Putamen (tissue), 1 donor: ENCODE data around the gene DPH7.
A peak's percentile ranks its signal among the peaks of the same experiment; 100 is the strongest.
"Not testable (repeated sequence)": the region's sequence is repeated elsewhere in the genome, so short reads cannot be mapped to it uniquely, and the experiment has no call there.

Experiments
- DNase-seq: peaks from one replicate; pipeline ENCODE4 v3.0.0-alpha.2; 2016; ENCODE audit warnings: low spot score

Gene DPH7

DNA sequence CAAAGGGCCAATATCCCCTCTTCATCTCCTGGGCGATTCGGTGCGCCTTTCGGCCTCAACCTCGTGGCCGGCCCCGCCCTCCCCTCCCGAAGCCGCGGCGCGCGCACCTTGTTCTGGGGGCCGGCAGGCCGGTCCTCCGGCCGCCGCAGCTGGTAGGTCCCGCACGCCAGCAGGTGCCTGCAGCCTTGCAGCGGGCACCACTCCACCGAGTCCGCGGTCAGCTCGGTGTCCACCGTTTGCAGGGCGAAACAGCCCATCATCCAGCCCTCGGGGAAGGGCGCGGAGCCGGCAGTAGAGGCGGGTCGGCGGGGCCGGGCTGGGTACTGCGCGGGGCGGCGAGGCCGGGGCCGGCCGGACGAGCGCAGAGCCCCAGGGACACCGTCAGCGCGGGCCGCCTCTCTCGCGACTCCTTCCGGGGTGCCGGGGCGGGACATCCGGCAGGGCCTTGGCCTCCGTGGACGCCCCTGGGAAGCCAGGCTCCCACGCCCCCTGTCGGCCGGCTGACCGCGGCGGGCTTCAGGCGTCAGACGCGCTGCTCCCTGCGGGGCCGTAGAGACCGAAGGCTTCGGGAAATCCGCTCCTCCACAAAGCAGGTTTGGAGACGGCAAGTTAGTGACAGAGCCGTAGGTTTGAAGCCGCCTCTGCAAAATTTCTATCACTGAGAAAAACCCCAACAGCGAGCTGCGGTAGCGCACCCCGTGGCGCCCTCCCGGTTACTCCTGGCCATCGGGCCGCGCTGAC is at the start of gene DPH7:
TSS of gene DPH7 (minus strand) at position 408 of the 741 bp plus-strand sequence. CDS start at position 260, 148 bp downstream.
- peak; percentile 93 for DNase-seq

DNA sequence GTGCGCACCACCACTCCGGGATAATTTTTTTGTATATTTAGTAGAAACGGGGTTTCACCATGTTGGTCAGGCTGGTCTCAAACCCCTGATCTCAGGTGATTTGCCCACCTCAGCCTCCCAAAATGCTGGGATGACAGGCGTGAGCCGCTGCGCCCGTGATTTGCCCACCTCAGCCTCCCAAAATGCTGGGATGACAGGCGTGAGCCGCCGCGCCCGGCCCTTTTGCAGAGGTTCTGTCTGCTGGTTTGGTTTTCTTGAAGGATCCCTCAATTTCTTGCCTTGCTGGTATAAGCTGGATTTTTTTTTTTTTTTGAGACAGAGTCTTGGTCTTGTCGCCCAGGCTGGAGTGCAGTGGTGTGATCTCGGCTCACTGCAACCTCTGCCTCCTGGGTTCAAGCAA is 48.7 kb upstream of the DPH7 start:
- DNase-seq, result not testable (repeated sequence)

DNA sequence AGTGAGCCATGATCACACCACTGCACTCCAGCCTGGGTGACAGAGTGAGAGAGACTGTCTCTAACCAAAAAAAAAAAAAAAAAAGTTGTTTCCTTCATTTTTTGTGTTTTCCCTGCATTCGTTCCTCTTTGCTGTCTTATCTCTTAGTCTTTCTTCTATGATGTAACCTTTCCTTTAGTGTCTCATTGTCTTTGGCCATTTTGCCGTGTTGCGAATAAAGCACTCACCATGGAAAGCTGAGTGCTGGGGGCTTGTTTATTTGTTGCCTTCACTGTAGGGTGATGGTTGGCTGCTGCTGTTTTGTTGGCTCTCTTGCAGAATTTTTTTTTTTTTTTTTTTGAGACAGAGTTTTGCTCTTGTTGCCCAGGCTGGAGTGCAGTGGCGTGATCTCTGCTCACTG is 47.7 kb upstream of the DPH7 start:
- no peak for DNase-seq

DNA sequence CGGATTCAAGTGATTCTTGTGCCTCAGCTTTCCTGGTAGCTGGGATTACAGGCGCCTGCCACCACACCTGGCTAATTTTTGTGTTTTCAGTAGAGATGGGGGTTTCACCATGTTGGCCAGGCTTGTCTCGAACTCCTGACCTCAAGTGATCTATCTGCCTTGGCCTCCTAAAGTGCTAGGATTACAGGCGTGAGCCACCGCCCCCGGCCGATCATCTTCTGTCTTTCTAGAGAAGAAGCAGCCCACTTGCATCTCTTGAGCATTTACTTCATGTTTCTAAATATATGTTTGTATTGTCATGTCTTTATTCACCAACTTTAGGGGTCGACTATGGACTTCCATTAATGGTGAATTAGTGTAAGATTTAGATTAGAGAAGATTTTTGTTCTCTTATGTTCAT is 43.5 kb upstream of the DPH7 start:
- DNase-seq, result not testable (repeated sequence)

DNA sequence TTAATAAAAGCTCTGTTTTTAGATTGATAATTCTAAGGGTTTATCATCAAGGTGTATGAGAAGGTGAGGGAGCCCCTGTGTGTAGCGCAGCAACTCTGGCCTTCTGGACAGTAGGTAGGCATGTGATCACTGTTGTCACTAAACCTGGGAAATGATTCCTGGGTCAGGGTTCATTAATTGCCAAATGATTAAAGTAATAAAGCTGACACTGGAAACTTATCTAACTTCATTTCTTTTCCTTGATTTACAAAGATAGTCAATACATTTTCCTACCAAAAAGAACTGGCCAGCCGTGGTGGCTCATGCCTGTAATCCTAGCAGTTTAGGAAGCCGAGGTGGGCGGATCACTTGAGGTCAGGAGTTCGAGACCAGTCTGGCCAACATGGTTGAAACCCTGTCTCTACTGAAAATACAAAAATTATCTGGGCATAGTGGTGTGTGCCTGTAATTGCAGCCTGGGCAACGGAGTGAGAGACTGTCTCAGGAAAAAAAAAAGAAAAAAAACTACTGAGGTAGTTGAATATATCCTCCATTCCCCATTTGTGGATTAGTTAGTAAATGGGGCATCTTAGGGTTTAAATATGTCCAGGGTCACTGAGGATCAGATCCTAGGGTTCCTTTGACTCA is 42.5 kb upstream of the DPH7 start:
- DNase-seq, result no peak

DNA sequence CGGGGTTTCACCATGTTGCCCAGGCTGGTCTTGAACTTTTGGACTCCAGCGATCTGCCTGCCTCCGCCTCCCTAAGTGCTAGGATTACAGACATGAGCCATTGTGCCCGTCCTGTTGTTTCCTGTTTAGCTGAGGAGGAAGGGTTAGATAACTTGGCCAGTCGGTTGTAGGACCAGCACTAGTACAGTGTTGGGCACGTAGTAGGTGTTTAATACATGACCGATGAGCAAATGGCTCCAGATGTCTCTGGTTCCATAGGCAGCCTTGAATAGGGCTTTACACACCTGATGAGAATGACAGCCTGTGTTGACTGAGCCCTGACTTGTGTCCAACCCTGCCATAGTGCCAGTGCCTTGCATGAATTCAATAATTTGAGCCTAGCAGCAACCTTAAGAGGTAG is 41.9 kb upstream of the DPH7 start:
- no peak for DNase-seq

DNA sequence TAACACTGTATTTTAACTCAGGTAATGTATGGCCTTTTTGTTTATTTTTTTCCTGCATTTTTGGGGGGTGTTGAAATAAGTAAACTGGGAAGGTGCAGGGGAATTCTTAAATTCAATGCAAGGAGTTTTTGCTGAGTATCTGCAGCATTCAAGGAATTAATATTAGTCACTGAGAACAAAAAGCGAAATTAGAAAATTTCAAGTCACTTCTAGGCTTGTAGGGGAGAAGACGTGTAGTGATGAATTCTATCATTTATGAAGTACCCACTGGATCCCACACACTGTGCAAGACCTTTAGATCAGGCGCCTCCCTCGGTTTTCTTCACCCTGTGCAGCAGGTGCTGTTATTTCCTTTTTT is 41.3 kb upstream of the DPH7 start:
- DNase-seq, result no peak

DNA sequence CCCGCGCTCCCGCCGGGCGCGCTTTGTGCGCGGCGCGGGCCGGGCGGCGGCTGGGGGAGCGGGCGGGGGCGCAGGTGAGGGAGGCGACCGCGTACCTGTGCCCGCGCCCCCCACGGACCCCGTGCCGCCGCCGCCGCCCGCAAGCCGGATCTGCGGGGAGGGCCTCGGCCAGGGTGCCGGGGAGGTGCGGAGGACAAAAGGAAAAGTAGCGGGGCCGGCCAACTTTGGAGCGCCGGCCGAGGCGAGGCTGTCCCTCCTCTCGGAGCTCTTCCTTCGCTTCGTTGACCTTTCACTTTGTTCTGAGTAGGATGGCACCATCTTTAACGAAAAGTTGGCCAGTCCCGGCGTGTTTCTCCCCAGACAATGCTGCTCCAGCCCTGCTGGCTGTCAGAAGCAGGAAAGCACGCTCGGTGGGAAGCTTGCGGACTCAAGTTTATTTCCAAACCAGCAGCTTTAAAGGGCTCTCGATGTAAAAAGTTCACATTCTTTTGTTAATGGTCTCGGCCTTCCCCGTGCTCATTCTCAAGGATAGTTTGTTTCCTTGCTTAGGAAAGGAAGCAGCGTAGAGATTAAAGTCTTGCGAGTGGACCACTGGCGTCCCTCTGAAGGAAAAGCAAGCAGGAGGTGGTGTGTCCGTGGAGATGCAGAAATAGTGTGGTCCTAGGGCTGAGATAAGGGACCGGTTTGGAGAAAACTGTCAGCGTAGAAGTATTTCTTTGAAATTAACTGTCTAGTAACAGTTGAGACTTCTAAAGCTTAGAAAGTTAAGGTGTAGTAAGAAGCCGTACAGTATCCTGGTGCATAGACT is 40.7 kb upstream of the DPH7 start:
- no peak for DNase-seq

DNA sequence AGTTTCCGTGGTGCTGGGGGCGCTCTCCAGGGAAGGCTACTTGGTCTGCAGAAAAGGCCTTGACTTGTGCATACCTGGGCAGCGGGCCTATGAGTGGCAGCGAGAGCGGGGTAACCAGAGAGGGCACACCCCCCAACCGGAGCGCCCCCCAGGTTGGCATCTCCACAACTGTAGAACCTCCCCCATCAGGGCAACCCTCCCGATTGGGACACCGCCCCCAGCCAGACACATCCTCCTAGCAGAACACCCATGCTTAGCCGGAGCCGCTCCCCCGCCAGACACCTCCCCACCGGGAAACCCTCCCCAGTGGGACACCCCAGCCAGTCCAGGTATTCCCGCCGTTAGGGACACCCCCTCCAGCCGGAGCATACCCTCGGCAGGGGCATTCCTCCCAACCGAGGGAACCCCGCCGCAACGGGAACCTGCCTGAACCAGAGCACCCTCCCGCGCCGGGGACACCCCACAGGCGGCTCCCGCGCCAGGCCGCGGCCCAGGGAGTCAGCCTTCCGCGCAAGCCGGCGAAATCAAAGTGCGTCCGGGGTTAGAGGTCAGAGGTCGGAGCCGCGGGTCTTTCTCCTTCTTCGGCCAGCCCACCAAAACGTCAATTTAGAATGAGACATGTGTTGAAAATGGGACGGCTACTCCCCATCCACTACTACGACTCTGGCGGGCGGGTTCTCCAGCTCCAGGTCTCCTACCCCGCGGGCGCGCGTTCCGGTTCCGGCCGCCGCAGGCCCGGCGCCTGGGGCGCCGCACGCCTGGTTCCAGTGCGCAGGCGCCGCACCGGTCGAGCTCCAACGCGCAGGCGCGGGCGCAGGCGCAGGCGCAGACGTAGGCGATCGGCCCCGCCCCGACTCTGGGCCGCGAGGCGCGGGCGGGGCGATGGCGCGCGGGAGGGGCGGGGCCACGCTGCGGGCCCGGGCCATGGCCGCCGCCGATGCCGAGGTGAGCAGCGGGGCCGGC is 39.7 kb upstream of the DPH7 start, which contains the start of gene EHMT1:
TSS of gene EHMT1 (plus strand) at position 901 of the 963 bp plus-strand sequence. CDS start at position 925, 24 bp downstream.
- peak; percentile 88 for DNase-seq

DNA sequence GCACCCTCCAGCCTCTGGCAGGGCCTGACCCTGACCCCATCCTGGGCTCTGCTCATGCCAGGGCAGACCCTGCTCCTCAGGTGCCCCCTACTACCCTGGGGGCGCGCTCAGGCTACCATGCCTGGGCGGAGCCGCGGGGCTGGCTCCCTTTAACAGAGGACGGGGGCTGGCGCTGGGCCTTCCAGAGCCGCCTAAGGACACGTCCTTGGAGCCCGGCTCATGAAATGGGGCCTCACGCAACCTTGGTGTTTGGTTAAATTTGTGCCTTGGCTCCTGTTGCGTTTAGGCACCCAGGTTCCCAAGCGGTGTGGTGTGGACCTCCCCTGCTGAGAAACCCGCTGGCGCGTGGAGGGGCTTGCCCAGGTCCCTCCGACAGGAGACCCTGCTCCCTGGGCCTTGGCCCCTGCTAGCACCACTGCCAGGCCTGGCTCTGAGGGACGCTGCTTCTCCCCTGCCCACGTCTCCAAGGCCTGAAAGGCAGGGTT is 36.7 kb upstream of the DPH7 start:
- DNase-seq, result no peak

DNA sequence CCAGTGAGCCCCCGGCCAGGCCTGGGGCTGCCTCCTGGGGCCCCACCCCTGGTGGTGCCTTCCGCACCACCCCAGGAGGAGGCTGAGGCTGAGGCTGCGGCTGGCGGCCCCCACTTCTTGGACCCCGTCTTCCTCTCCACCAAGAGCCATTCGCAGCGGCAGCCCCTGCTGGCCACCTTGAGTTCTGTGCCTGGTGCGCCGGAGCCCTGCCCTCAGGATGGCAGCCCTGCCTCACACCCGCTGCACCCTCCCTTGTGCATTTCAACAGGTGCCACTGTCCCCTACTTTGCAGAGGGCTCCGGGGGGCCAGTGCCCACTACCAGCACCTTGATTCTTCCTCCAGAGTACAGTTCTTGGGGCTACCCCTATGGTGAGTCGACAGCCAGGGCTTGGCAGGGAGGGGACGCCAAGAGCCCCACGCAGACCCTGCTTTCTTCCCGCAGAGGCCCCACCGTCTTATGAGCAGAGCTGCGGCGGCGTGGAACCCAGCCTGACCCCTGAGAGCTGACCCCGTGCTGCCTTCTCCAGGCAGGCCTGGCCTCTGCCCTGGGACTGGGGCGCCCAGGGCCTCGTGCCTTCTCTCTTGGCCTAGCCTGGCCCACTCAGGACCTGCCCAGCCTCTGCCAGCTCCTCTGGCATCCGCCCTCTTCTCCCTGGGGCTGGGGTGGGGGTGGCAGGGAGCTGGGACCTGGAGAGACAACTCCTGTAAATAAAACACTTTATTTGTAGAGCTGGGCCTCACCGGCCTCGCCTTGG is 36.1 kb upstream of the DPH7 start:
- no peak for DNase-seq

DNA sequence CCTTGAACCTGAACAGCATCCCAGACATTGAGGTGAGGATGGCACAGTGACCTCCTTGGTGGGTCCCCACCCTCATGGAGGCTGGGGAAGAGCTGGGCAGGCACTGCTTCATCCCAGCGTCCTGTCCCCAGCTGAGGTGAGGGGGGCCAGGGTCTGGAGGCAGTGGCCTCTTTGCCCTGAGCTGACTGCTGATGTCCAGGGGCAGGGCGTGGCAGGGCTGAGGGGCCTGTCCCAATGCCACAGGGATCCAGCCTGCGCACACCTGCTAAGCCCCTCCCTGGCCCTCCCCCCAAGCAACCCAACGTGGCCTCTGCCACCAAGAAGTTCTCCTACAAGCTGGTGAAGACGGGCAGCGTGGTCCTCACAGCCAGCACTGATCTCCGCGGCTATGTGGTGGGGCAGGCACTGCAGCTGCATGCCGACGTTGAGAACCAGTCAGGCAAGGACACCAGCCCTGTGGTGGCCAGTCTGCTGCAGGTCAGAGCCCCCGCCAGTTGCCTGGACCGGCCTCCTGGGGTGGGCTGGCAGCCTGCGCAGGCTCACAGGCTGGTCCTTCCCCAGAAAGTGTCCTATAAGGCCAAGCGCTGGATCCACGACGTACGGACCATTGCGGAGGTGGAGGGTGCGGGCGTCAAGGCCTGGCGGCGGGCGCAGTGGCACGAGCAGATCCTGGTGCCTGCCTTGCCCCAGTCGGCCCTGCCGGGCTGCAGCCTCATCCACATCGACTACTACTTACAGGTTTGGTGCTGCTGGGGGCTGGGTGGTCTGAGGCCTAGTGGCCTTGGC is 35.2 kb upstream of the DPH7 start:
- DNase-seq, result no peak

DNA sequence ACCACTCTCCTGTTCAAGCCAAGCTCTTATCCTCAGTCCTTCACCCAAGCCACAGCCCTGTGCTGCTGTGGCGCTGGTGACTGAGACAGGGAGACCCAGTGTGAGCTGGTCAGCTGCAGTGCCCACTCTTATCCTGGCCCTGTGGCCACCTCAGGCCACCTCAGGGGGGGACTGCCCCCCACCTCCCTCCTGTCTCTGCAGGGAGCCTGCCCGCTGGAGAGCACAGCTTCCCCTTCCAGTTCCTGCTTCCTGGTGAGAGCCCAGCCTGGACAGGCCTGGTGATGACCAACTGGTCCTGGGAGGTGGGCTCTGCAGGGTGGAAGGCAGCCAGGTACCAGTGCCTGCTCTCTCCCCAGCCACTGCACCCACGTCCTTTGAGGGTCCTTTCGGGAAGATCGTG is 34.5 kb upstream of the DPH7 start:
- no peak for DNase-seq

DNA sequence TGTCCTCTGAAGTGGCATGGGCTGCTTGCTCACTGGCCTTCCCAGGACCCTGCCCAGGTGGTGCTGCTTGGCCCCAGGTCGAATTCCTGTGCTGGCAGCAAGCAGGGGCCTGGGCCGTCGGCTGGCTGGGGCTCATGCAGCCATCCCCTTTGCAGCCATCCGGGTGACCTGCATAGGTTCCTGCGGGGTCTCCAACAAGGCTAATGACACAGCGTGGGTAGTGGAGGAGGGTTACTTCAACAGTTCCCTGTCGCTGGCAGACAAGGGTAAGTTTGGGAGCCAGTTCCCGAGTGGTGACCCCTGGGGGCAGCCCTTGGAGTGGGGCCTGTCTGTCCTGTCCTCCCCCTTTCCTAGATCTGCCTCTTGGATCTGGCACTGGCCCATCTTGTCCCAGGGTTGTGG is 34.0 kb upstream of the DPH7 start:
- DNase-seq, result no peak

DNA sequence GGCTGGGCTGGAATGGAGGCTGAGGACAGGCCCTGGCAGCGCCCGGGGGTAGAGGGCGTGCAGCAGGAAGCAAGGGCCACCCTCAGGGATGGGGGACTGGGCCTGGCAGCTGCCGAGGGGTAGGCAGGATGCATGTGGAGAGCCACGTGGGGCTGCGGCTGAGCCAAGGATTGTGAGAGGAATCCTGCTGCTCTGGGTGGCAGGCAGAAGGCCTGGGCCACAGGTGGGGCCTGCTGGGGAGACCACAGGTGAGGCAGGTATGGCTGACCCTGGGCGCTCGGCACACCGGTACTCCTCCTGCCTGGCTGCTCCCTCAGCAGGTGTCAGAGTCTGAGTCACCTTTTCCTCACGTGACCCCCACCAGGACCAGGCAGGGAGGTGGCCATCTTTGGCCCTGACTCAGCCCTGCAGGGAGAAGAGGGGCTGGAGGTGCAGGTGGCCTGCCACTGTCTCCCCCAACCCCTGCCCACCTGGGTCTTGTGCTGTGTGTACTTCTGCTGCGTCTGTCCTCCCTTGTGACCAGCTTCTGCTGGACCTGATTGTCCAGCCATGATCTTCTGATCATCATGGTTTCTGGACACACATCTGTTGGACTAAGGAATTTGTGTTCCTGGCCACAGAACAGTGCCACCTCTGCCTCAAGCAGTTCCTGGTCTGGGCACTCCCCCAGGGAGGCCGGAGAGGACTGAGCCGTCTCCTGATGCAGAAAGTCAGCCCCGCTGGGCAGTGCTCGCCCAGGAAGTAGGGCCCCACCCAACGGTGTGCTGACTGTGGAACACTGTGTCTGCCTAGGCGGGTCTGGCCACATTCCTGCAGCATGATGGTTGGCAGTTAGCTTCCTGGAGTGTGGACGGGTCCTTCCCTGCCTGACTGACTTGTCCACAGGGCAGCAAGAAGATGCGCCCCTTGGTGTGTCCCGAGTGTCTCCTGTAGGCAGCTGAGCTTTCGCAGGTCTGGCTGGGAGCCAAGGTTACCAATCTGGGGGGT is 33.2 kb upstream of the DPH7 start:
- no peak for DNase-seq

DNA sequence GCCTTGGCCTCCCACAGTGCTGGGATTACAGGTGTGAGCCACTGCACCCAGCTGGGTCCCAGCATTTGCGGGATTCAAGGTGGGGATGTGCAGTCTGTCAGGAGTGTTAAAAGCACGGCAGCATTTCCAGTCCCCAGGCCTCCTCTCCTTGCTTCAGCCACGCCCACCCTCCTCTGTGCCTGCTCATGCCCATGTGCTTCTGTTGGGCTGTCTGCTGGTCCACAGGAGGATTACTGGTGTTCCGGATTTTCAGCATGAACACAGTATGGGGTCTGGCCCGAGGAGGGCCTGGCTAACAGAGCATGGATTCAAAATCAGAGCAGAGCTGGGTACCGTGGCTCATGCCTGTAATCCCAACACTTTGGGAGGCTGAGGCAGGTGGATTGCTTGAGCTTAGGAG is 32.2 kb upstream of the DPH7 start:
- no peak for DNase-seq

DNA sequence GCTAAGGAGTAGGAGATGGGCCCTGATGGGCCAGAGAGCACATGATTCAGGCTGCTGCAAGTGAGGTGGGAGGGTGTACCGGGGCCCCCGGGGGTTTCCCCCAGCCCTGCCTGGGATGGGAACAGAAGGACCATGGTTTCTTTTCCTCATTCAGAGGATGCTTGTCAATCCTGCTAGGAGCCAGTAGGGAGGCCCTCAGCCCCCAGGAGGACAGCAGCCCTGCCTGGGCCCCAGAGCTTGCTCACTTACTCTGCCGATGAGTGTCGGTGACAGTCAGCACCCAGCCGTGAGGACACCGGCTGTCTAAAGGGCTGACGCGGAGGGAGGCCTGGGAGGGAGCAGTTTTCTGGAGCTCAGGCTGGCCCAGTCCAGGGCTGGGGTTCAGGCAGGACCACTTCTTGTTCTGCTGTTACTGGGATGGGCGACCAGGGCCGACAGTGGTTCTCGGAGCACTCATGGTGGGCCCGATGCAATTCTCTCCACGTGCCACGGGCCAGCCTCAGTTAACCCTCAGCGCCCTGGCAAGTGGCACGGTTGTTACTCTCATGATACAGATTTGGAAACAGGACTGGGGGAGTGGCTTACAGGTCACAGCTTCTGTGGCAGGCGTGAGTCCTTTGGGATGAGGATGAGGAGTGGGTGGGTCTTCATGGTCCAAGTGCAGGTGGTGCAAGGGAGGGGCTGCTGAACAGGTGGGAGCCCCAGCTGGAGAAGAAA is 28.6 kb upstream of the DPH7 start:
- no peak for DNase-seq

DNA sequence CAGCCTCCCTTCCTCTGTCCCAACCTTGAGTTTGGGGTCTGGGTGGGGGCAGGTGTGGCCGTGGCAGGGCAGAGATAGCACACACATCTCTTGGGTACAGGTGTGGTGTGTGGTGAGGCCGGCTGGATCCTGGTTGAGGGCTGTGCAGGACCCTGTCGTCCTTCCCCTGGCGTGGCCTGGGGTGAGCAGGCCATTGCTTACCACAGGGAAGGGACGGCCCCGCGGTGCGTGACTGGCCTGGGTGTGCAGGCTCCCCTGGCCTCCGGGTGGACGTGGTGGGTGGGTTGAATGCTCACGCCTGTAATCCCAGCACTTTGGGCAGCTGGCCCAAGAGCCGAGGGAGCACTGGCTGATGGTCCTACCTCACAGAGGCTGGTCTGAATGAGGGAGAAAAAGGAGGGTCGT is 28.0 kb upstream of the DPH7 start:
- DNase-seq, result no peak
